HG02798 (cell line): ENCODE results near the gene ELAPOR1.

Experiments
- ATAC-seq: cut with Tn5 transposase; IDR thresholded peaks from one replicate; pipeline ENCODE4 v1.9.1; 2021; ENCODE audit warnings: mild to moderate bottlenecking; ENCODE audit not compliant: unreplicated experiment, poor library complexity

Gene ELAPOR1

GRCh38 chr1:109113590-109114341 is at the start of gene ELAPOR1:
TSS of gene ELAPOR1 (plus strand) at chr1:109114115. CDS start at chr1:109114184, 69 bp downstream.
- peak; percentile 71 for ATAC-seq

DNA sequence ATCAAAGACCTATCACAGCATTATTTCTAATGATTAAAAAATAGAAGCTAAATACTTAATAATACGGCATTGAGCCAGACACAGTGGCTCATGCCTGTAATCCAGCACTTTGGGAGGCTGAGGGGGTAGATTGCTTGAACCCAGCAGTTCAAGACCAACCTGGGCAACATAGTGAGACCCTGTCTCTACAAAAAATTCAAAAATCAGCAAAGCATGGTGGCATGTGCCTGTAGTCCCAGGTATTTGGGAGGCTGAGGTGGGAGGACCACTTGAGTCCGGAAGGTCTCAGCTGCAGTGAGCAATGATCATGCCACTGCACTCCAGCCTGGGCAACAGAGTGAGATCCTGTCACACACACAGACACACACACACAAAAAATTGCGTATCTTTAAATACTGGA is 48.8 kb upstream of the ELAPOR1 start:
- no peak for ATAC-seq

DNA sequence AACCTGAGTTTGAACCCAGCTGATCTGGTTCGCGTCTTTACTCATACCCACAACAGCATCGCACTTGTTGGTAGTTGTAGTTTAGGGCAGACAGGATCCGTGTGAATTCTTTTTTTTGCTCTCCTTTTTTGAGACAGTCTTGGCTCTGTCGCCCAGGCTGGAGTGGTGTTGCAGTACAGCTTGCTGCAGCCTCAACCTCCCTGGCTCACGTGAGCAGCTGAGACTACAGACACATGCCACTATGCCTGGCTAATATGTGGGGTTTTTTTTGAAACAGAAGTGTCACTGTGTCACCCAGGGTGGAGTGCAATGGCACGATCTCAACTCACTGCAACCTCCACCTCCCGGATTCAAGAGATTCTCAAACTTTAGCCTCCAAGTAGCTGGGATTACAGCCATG is 46.0 kb upstream of the ELAPOR1 start:
- no peak for ATAC-seq

DNA sequence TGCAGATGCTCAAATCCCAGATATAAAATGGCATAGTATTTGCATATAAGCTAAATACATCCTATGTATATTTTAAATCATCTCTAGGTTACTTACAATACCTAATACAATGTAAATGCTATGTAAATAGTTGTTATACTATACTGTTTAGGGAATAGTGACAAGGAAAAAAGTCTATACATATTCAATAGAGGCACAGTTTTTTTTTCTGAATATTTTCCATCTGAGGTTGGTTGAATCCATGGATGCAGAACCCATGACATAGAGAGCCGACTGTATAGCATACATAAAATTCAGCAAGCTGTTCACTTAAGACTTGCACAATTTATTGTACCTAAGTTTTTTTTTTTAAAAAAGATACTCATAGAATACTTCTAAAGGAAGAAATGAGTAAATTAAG is 44.6 kb upstream of the ELAPOR1 start:
- ATAC-seq: no peak

DNA sequence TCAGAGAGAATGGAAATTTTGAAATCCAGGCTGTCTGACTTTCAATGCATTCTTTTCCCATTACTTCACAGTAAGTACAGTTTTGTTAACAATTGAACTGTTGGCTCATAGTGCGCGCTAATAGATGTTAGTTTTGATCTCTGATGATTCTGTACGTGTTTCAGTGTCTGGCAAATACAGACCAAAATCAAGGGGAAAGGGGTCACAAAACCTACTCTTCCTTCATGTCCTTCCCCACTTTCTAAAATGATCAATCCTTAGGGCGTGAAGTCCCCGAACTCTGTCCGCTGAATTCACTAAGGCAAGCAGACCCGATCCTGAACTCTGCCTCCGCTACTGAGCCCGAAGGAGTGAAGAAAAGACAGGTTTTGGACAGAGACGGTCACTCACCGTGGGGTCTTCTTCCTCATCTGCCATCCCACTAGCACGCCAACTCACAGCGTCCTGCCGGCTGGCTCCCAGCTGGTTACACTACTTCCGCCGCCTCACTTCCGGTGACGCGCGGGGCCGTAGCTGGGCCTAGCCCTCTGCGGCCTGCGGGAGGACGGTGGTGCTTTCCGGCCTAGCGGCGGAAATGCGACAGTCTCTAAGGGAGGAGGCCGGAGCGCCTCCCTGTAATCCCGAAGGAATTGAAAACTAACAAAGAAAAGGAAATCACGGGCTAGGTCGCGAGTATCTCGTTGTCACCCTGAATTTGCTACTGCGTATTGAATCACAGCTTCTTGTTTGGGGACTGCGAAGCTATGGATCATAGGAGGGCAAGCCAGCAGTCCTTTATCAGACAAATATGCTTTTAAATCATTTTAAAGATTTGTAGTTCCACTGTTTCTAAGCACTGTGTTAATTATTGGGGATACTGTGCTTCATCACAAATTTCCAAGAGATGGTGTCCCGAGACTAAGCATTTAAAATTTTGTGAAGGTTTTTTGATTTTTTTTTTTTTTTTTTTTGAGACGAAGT is 38.1 kb upstream of the ELAPOR1 start, which contains the start of gene TAF13:
Gene TAF13 (minus strand): TSS at position 473 of the 960 bp plus-strand sequence. CDS start 56 bp downstream, at position 417.
- peak; percentile 100 for ATAC-seq

DNA sequence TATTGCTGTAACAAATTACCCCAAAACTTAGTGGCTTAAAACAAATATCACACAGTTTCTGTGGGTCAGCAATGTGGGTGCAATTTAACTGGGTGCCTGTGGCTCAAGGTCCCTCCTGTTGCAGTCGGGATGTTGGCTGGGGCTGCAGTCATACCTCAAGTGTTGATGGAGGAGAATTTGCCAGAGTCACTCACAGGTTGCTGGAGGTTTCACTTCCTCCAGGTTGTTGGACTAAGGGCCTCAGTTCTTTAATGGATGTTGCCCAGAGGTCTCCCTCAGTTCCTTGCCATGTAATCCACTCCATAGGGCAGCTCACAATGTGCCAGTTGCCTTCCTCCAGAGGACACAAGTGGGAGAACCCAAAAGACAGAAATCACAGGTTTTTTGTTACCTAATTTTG is 35.6 kb upstream of the ELAPOR1 start:
- no peak for ATAC-seq

DNA sequence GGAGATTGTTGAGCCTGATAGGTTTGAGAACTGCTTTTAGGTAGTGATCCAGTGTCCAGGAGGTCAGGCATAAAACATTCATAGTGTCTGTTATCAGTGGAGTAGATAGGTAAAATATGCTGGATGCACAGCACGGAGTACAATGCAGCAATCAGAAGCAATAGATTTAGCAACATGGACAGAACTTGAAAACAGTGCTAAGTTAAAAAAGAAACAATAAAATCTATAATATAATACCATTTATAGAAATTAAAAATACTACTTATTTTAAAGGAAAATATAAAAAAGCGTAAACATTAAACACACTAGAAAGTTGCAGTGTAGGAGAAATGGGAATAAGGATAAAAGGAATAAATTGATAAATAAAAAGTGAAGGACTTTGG is 34.7 kb upstream of the ELAPOR1 start:
- no peak for ATAC-seq

- no peak for ATAC-seq
Observed at GRCh38 chr1:109080441-109081082, 33.4 kb upstream of the ELAPOR1 start.

GRCh38 chr1:109083501-109083900 is 30.4 kb upstream of the ELAPOR1 start:
- no peak for ATAC-seq

DNA sequence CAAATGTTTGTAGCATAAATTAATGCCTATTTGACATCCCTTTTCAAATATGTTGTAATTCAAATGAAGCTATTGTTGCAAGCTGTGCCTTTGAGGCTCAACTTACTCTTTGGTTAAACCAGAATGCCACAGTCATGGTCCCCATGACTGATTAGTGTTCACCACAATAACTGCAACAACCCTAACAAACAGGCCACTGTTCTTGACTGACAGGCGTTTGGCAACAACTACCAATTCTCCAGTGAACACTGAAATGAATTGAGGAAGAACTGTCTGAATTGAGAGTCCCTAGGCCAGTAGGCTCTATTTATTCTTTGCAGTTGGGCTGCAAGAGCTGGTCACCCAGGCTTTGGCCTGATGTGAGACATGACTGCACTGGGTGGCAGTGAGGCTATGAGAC is 30.0 kb upstream of the ELAPOR1 start:
- ATAC-seq: no peak

DNA sequence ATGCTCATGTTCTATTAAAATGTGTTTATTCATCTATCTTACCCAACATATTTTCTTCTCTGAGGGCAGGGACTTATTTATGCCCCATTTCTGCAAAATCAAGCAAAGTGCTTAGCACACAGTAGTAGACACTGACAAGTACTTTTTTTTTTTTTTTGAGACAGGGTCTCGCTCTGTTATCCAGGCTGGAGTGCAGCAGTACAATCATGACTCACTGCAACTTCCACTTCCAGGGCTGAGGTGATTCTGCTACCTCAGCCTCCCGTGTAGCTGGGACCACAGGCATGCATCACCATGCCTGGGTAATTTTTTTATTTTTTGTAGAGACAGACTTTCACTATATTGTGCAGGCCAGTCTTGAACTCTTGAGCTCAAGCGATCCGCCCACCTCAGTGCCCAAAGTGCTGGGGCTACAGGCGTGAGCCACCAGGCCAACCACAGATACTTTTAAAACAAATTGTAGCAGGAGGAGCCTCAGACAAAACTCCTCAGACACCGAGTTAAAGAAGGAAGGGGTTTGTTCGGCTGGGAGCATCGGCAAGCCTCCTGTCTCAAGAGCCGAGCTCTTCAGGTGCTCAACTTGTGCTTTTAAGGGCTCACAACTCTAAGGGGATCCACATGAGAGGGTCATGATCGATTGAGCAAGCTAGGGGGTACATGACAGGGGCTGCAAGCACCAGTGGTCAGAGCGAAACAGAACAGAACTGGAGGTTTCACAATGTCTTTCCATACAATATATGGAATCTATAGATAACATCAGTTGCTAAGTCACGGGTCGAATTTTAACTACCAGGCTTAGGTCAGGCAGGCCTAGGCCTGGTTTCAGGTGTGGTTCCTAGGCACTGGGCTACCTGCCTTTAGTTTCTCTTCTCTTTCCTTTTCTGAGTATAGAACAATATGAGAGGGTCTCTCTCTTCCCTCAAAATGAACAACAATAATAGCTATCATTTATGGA is 29.1 kb upstream of the ELAPOR1 start:
- ATAC-seq: no peak

DNA sequence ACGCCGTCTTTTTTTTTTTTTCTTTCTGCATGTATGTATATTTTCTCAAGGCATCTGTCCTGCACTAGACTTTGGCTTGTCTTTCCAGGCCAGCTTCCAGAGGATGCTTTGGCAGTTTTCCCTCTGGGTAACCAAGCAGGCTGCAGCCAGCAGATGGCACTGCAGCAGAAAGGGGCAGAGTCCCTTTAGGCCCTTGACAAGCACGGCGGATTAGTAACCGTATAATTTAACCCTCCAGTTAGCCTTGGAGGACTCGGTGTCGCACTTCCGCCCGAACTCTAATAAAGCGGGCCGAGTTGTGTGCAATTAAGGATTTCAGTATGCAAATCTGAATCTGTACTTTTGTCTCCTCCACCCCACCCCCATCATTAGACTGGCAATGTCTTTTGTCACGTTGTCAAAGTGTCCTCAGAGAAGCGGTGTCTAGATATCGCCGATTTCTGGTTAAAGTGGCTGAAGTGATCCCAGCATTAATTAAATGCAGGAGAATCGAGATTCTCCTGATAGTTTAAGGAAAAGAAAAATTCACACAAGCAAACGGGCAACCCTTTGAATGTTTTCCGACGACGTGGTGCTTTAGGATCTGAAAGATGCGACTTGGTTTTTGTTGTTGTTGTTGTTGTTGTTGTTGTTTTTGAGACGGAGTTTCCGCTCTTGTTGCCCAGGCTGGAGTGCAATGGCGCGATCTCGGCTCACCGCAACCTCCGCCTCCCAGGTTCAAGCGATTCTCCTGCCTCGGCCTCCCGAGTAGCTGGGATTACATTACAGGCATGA is 24.5 kb upstream of the ELAPOR1 start:
- ATAC-seq: no peak

DNA sequence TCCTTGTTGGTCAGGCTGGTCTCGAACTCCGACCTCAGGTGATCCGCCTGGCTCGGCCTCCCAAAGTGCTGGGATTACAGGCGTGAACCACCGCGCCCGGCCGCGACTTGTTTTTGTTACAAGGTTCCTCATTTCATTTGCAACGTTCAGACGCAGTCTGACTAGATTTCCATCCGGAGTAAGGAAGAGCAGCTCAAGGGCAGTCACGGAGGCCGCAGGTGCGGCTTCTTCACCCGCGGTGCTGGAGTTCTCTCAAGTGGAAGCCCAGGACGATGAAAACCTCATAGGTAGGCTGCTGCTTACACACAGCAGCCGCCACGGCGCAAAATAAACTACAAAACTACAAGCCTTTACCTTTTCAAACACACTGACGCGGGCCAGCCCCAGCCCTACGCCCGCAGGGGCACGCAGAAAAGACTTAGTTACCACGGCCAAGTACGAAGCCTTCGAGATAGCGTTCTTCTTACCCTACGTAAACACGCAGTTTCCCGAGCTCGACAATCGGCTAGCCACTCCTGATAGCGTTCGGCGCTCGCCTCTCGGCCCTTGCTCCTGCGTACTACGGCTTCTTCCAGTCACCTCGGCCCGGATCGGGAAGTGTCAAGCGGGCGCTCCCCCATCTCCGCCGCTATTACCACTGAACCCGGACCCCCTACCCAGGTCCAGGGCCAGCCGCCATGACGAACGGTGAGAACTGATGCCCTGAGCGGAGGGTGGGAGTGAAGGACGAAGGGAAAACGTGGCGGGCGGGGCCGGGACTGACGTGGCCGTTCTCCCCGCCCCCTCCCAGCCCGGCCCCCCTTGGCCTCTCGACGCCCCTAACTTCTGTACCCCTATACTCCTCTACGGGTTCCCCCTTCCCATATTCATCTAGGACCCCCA is 23.5 kb upstream of the ELAPOR1 start, which contains the start of gene TMEM167B:
Gene TMEM167B (plus strand): TSS at position 569 of the 882 bp plus-strand sequence. CDS start 109 bp downstream, at position 678.
- peak; percentile 93 for ATAC-seq

DNA sequence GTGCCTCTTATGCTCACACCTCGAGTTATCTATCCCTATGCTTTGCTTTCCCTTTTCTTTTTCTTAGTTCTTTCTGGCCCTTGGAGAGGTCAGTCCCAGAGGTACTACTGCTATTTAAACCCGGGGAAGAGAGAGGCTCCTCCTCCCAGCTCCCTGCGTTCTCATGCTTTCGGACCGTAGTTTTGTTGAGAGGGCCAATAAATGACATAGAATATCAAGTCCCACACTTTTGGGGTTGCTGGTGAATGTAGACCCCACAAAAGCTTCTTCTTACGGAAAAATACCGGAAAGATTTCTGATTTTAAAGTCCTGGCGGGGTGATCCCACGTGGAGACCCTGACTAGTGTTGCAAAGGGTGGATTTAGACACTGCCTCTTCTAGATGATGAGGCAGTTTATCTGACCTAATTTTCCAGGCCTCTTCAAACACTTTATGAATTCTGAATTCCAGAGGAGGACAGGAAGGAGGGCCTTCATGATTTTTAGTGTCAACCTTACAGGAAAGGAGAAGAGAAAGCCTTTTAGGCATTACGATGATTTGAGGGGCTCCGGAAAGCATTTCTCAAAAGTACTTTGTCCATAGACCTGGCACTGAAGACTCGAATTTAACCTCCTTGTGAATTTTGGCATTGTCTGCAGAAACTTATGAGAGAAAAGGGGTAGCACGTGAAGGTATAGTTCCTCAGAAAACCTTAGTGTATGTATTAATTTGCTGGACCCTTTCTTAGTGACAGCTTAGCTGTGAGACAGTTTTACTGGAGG is 22.7 kb upstream of the ELAPOR1 start:
- peak; percentile 61 for ATAC-seq

DNA sequence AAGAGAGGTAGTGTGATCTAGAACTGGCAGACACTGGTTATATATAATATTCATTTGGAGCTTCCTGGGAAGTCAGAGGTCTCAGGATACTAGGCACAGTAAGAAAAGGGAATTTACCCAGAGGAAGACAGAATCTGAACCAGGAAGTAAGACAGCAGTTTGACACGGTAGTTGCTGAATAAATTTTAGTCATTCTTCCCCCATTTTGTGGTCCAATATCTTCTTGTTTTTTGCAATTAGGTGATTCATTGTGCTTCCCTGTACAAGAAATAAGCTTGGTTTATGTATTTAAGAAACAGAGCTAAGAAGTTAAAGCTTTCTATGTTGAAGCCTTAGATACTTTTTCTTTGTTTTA is 22.1 kb upstream of the ELAPOR1 start:
- no peak for ATAC-seq

- no peak for ATAC-seq
Observed at GRCh38 chr1:109094377-109094803, 19.5 kb upstream of the ELAPOR1 start.

GRCh38 chr1:109094871-109095270 is 19.0 kb upstream of the ELAPOR1 start:
- ATAC-seq: no peak
